A204.1 (cell line): ENCODE results near the gene MYL6B.
A peak's percentile ranks its signal among the peaks of the same experiment; 100 is the strongest.
"Not testable (repeated sequence)": the region's sequence is repeated elsewhere in the genome, so short reads cannot be mapped to it uniquely, and the experiment has no call there.

Experiments used
- FAIRE-seq: peaks from 2 replicates; lab custom pipeline; 2012; peaks lifted over from hg19 to GRCh38; lab: Jason Lieb, UNC

MYL6B gene

GRCh38 chr12:56153678-56154065 lies 1.3 kb downstream of the MYL6B start:
- FAIRE-seq = no peak

- FAIRE-seq = no peak
These were observed 1.9 kb downstream of the MYL6B start for GRCh38 chr12:56154246-56154771.

GRCh38 chr12:56154818-56155217 lies 2.4 kb downstream of the MYL6B start:
- no peak for FAIRE-seq

GRCh38 chr12:56155256-56155845 lies 3.0 kb downstream of the MYL6B start:
- FAIRE-seq = no peak

- not testable (repeated sequence) for FAIRE-seq
These were observed 4.2 kb downstream of the MYL6B start for GRCh38 chr12:56156464-56157200.

GRCh38 chr12:56157201-56158028 lies 5.0 kb downstream of the MYL6B start:
- no peak for FAIRE-seq

GRCh38 chr12:56158029-56158925 lies 5.9 kb downstream of the MYL6B start, which contains the start of gene MYL6:
Gene MYL6 (plus strand): TSS chr12:56158359. CDS start chr12:56158402, 43 bp downstream.
- FAIRE-seq = peak; percentile 46

- FAIRE-seq = no peak
These were observed 6.6 kb downstream of the MYL6B start for GRCh38 chr12:56158926-56159461.

GRCh38 chr12:56159482-56160192 lies 7.2 kb downstream of the MYL6B start:
- no peak for FAIRE-seq

GRCh38 chr12:56160193-56160763 lies 7.9 kb downstream of the MYL6B start:
- FAIRE-seq = no peak

- FAIRE-seq = no peak
These were observed 8.7 kb downstream of the MYL6B start for GRCh38 chr12:56160894-56161689.

- FAIRE-seq = no peak
These were observed 9.4 kb downstream of the MYL6B start for GRCh38 chr12:56161690-56162351.

GRCh38 chr12:56162468-56163290 lies 10.3 kb downstream of the MYL6B start:
- FAIRE-seq = no peak

- no peak for FAIRE-seq
These were observed 11.4 kb downstream of the MYL6B start for GRCh38 chr12:56163533-56164344.

GRCh38 chr12:56164345-56164729 lies 11.9 kb downstream of the MYL6B start:
- no peak for FAIRE-seq

GRCh38 chr12:56165369-56165768 lies 13.0 kb downstream of the MYL6B start:
- FAIRE-seq = no peak

GRCh38 chr12:56169229-56169759 lies 16.9 kb downstream of the MYL6B start:
- FAIRE-seq = no peak
